GM21619 (cell line): Measurements from ENCODE around the gene KLHL3.
A peak's percentile ranks its signal among the peaks of the same experiment; 100 is the strongest.
"Not testable (repeated sequence)": the region's sequence is repeated elsewhere in the genome, so short reads cannot be mapped to it uniquely, and the experiment has no call there.

Source experiments
- ATAC-seq: cut with Tn5 transposase; IDR thresholded peaks from one replicate; pipeline ENCODE4 v1.9.1; 2021; ENCODE audit not compliant: unreplicated experiment

KLHL3 gene

GRCh38 chr5:137735555-137736284, at the start of gene KLHL3:
Gene KLHL3 (minus strand): TSS chr5:137736089. CDS start chr5:137735646, 443 bp downstream.
- ATAC-seq, result peak; percentile 52

GRCh38 chr5:137782984-137783536, 47.2 kb upstream of the KLHL3 start:
- no peak for ATAC-seq

GRCh38 chr5:137782055-137782454, 46.2 kb upstream of the KLHL3 start:
- no peak for ATAC-seq

GRCh38 chr5:137778772-137779564, 43.1 kb upstream of the KLHL3 start:
- no peak for ATAC-seq

GRCh38 chr5:137767937-137768336, 32.0 kb upstream of the KLHL3 start:
- not testable (repeated sequence) for ATAC-seq

- no peak for ATAC-seq
These were observed 25.7 kb upstream of the KLHL3 start for GRCh38 chr5:137761566-137761965.

- ATAC-seq, result no peak
These were observed 25.0 kb upstream of the KLHL3 start for GRCh38 chr5:137760719-137761516.

- ATAC-seq, result no peak
These were observed 24.4 kb upstream of the KLHL3 start for GRCh38 chr5:137760294-137760693.

- ATAC-seq, result peak; percentile 34
These were observed 22.9 kb upstream of the KLHL3 start for GRCh38 chr5:137758715-137759306.

- ATAC-seq, result no peak
These were observed 22.2 kb upstream of the KLHL3 start for GRCh38 chr5:137758121-137758520.

- ATAC-seq, result no peak
These were observed 21.7 kb upstream of the KLHL3 start for GRCh38 chr5:137757634-137758033.

- peak; percentile 15 for ATAC-seq
These were observed 19.3 kb upstream of the KLHL3 start for GRCh38 chr5:137754961-137755762.

- peak; percentile 74 for ATAC-seq
These were observed 18.5 kb upstream of the KLHL3 start, which contains the start of gene HNRNPA0 for GRCh38 chr5:137754188-137754960. Gene HNRNPA0 (minus strand): TSS chr5:137754363. CDS start chr5:137754066, 297 bp downstream.

- peak; percentile 13 for ATAC-seq
These were observed 17.9 kb upstream of the KLHL3 start for GRCh38 chr5:137753691-137754187.

GRCh38 chr5:137752905-137753690, 17.2 kb upstream of the KLHL3 start:
- ATAC-seq, result no peak

GRCh38 chr5:137751869-137752491, 16.1 kb upstream of the KLHL3 start:
- no peak for ATAC-seq

- ATAC-seq, result no peak
These were observed 14.5 kb upstream of the KLHL3 start for GRCh38 chr5:137750436-137750835.

GRCh38 chr5:137747848-137748247, 12.0 kb upstream of the KLHL3 start:
- no peak for ATAC-seq
